HCT116 (cell line): ENCODE data around the gene GHR. TPM values are rescaled to one million over a fixed set of nuclear protein-coding genes. Genes with fewer than 3 reads are reported as not detected.

Source experiments
- ATAC-seq: fragments of 200-7000 bp; cut with Tn5 transposase; 2 replicates; pipeline ENCODE4 v1.9.1; 2020; ENCODE audit warnings: mild to moderate bottlenecking, moderate library complexity
- BruUV-seq: library from RNA; stranded (reverse); fragments of 400-500 nt; replicated peaks from 2 replicates; lab custom pipeline; 2021; lab: Mats Ljungman, UMichigan
- CTCF ChIA-PET: fragments of 300-600 bp; sonication (Branson Sonifier 250); formaldehyde crosslinking; loops from one replicate; lab custom pipeline; 2021; ENCODE audit warnings: antibody characterized with exemption; lab: Charles Lee
- POLR2A ChIA-PET: fragments of 300-600, 350-600 bp; sonication (Branson Sonifier 250); formaldehyde crosslinking; loops from one replicate; lab custom pipeline; 2021; ENCODE audit warnings: antibody characterized with exemption; lab: Charles Lee
- RAD21 ChIA-PET, 2 experiments: fragments of 300-600 bp; sonication (Branson Sonifier 250); formaldehyde crosslinking; loops; one replicate each; lab custom pipeline; 2023; ENCODE audit warnings: low total read pairs in 2 of 2; ENCODE audit not compliant: uncharacterized antibody in 2 of 2, unreplicated experiment in 2 of 2, low non-redundant PET in 1 of 2; lab: Charles Lee
- DNase-seq: peaks from one replicate; pipeline ENCODE4 v3.0.0-alpha.2; 2010; ENCODE audit warnings: low read depth, low spot score
- H2AFZ ChIP-seq: fragments of 200-600 bp; shearing (Covaris generic), sonication (generic); 2 replicates; pipeline ENCODE4 v1.6.1; 2017; ENCODE audit warnings: low read depth, mixed run types, mixed read lengths, antibody characterized with exemption, low read length; ENCODE audit not compliant: poor library complexity, severe bottlenecking
- H3K27ac ChIP-seq: 2 replicates; pipeline ENCODE4 v1.5.1; 2012; ENCODE audit warnings: low read depth, low read length
- H3K27me3 ChIP-seq: fragments of 200-600 bp; sonication (generic); 2 replicates; pipeline ENCODE4 v1.6.1; 2016; ENCODE audit warnings: mixed run types, low read length, mixed read lengths; ENCODE audit not compliant: insufficient read depth
- H3K36me3 ChIP-seq, 2 experiments: fragments of 200-500 bp in 1 of 2; fragments of 200-600 bp in 1 of 2; sonication (Bioruptor generic) in 1 of 2; sonication (generic) in 1 of 2; 2 replicates each; pipeline versions ENCODE4 v1.5.1 to v1.6.1; 2014 to 2016; ENCODE audit warnings: low read length in 2 of 2, inconsistent platforms in 1 of 2, mixed read lengths in 1 of 2, mixed run types in 1 of 2; ENCODE audit not compliant: insufficient read depth in 2 of 2, control insufficient read depth in 1 of 2
- H3K4me1 ChIP-seq, 2 experiments: fragments of 200-600 bp in 1 of 2; sonication (generic) in 1 of 2; 2 replicates each; pipeline versions ENCODE4 v1.5.1 to v1.6.1; 2012 to 2017; ENCODE audit warnings: low read length in 2 of 2, inconsistent platforms in 1 of 2, mild to moderate bottlenecking in 1 of 2, mixed read lengths in 1 of 2, mixed run types in 1 of 2, moderate library complexity in 1 of 2; ENCODE audit not compliant: insufficient read depth in 2 of 2, control insufficient read depth in 1 of 2
- H3K4me2 ChIP-seq: fragments of 200-600 bp; sonication (generic); 2 replicates; pipeline ENCODE4 v1.6.1; 2017; ENCODE audit warnings: mixed run types, low read length, mixed read lengths
- H3K4me3 ChIP-seq, 2 experiments: fragments of 200-600 bp in 1 of 2; sonication (generic) in 1 of 2; replicated peaks in 1 of 2; 2 replicates each; pipeline ENCODE4 v1.5.1; 2011 to 2016; ENCODE audit warnings: low read length in 2 of 2, control low read depth in 1 of 2, low read depth in 1 of 2, mild to moderate bottlenecking in 1 of 2, mixed read lengths in 1 of 2, mixed run types in 1 of 2
- H3K79me2 ChIP-seq: fragments of 200-600 bp; sonication (generic); 2 replicates; pipeline ENCODE4 v1.6.1; 2017; ENCODE audit warnings: mild to moderate bottlenecking, mixed run types, low read length, moderate library complexity, mixed read lengths; ENCODE audit not compliant: insufficient read depth
- H3K9ac ChIP-seq: fragments of 200-600 bp; sonication (generic); 2 replicates; pipeline ENCODE4 v1.6.1; 2016; ENCODE audit warnings: low read length, mixed read lengths
- H3K9me2 ChIP-seq: fragments of 200-600 bp; sonication (generic), shearing (Covaris generic); 2 replicates; pipeline ENCODE4 v1.6.1; 2017; ENCODE audit warnings: mixed run types, mild to moderate bottlenecking, moderate library complexity; ENCODE audit not compliant: insufficient read depth
- H3K9me3 ChIP-seq, 2 experiments: fragments of 200-500 bp in 1 of 2; fragments of 200-600 bp in 1 of 2; sonication (Bioruptor generic) in 1 of 2; sonication (generic) in 1 of 2; 2 replicates each; pipeline ENCODE4 v1.6.1; 2014 to 2017; ENCODE audit warnings: low read length in 2 of 2, mixed read lengths in 2 of 2, inconsistent platforms in 1 of 2, low read depth in 1 of 2, mild to moderate bottlenecking in 1 of 2, mixed run types in 1 of 2, moderate library complexity in 1 of 2; ENCODE audit not compliant: control insufficient read depth in 1 of 2, insufficient read depth in 1 of 2
- H4K20me1 ChIP-seq: fragments of 200-600 bp; sonication (generic), shearing (Covaris generic); 2 replicates; pipeline ENCODE4 v1.6.1; 2017; ENCODE audit warnings: mixed run types, mild to moderate bottlenecking, moderate library complexity; ENCODE audit not compliant: insufficient read depth
- CBX3 ChIP-seq: IDR thresholded peaks from 2 replicates; pipeline ENCODE4 v1.6.1; 2012; ENCODE audit warnings: low read depth
- CEBPB ChIP-seq: IDR thresholded peaks from 2 replicates; pipeline ENCODE4 v1.6.1; 2012; ENCODE audit warnings: low read depth
- EZH2 ChIP-seq: fragments of 200-600 bp; sonication (generic); IDR thresholded peaks from 2 replicates; pipeline ENCODE4 v1.6.1; 2017; ENCODE audit warnings: antibody characterized with exemption, mixed run types
- EZH2phosphoT487 ChIP-seq: fragments of 200-600 bp; IDR thresholded peaks from 2 replicates; pipeline ENCODE4 v1.6.1; 2018; ENCODE audit warnings: antibody characterized with exemption, borderline replicate concordance
- POLR2AphosphoS5 ChIP-seq: IDR thresholded peaks from 2 replicates; pipeline ENCODE4 v1.6.1; 2011; ENCODE audit warnings: mild to moderate bottlenecking, low read depth, low read length, moderate library complexity
- RAD21 ChIP-seq: IDR thresholded peaks from 2 replicates; pipeline ENCODE4 v1.6.1; 2012; ENCODE audit warnings: low read depth, mild to moderate bottlenecking
- REST ChIP-seq: IDR thresholded peaks from 2 replicates; pipeline ENCODE4 v1.6.1; 2012; ENCODE audit warnings: low read depth
- SIN3A ChIP-seq: IDR thresholded peaks from 2 replicates; pipeline ENCODE4 v1.6.1; 2012; ENCODE audit warnings: low read depth
- ZBTB33 ChIP-seq: IDR thresholded peaks from 2 replicates; pipeline ENCODE4 v1.6.1; 2011; ENCODE audit warnings: mild to moderate bottlenecking, low read length, moderate library complexity; ENCODE audit not compliant: insufficient replicate concordance; ENCODE audit errors: extremely low read depth
- ZFX ChIP-seq: fragments of 450-650 bp; IDR thresholded peaks from 2 replicates; pipeline ENCODE4 v1.6.1; 2017
- ZNF274 ChIP-seq: fragments of 200-500 bp; sonication (Bioruptor generic); IDR thresholded peaks from 2 replicates; pipeline ENCODE4 v1.6.1; 2014; ENCODE audit warnings: mild to moderate bottlenecking, low read depth, low read length, inconsistent platforms
- intact Hi-C: fragments of 100-400 bp; cut with micrococcal nuclease; formaldehyde crosslinking; loops from 2 replicates; pipeline ENCODE4 v1.10.0; 2022
- total RNA-seq: library from RNA; stranded (reverse); gene quantifications from one replicate; pipeline ENCODE4 v1.2.1, GENCODE V29; 2021; ENCODE audit not compliant: unreplicated experiment
- TF ChIP-seq, protein P1 (sequence below), 3 experiments: fragments of 200-600 bp in 1 of 3; sonication (generic) in 1 of 3; IDR thresholded peaks in 2 of 3; conservative IDR thresholded peaks in 1 of 3; 2 replicates each; pipeline ENCODE4 v1.5.1; 2012 to 2017; ENCODE audit warnings: low read depth in 2 of 3, low read length in 2 of 3, antibody characterized with exemption in 1 of 3, borderline replicate concordance in 1 of 3, control low read depth in 1 of 3, mild to moderate bottlenecking in 1 of 3, mixed read lengths in 1 of 3, mixed run types in 1 of 3, moderate library complexity in 1 of 3; ENCODE audit not compliant: insufficient read depth in 1 of 3
- TF ChIP-seq, protein P2 (sequence below): IDR thresholded peaks from 2 replicates; pipeline ENCODE4 v1.6.1; 2012

GHR gene
- total RNA-seq, 1 experiment from 2014 or later: not detected

GRCh38 chr5:42506662-42507061, 83.4 kb downstream of the GHR start:
- H3K4me2 ChIP-seq: no peak overlapping the region
- no TSS peak for BruUV-seq
- H3K36me3 ChIP-seq: no peaks in the 10 kb centered on the region
- intact Hi-C loops: no loop called here
- no peaks in the 10 kb centered on the region for H3K27me3 ChIP-seq
- no peaks in the 10 kb centered on the region for H3K9me3 ChIP-seq
- H3K27ac ChIP-seq: no peak overlapping the region
- H3K79me2 ChIP-seq: no peaks in the 10 kb centered on the region
- TF ChIP-seq ZNF274: no peak
- TF ChIP-seq CEBPB: no peak
- TF ChIP-seq, protein P1, sequence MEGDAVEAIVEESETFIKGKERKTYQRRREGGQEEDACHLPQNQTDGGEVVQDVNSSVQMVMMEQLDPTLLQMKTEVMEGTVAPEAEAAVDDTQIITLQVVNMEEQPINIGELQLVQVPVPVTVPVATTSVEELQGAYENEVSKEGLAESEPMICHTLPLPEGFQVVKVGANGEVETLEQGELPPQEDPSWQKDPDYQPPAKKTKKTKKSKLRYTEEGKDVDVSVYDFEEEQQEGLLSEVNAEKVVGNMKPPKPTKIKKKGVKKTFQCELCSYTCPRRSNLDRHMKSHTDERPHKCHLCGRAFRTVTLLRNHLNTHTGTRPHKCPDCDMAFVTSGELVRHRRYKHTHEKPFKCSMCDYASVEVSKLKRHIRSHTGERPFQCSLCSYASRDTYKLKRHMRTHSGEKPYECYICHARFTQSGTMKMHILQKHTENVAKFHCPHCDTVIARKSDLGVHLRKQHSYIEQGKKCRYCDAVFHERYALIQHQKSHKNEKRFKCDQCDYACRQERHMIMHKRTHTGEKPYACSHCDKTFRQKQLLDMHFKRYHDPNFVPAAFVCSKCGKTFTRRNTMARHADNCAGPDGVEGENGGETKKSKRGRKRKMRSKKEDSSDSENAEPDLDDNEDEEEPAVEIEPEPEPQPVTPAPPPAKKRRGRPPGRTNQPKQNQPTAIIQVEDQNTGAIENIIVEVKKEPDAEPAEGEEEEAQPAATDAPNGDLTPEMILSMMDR (IDR thresholded peaks at IDR 0.05 in 2 of 3, conservative IDR thresholded peaks at IDR 0.05 in 1 of 3; ENCODE audit: borderline replicate concordance in 1 of 3, insufficient read depth in 1 of 3, low read depth in 2 of 3, low read length in 2 of 3): no peak
- TF ChIP-seq, protein P2, sequence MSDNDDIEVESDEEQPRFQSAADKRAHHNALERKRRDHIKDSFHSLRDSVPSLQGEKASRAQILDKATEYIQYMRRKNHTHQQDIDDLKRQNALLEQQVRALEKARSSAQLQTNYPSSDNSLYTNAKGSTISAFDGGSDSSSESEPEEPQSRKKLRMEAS: no peak
- TF ChIP-seq ZBTB33: no peak
- no peak for TF ChIP-seq EZH2phosphoT487
- no peak for TF ChIP-seq ZFX
- TF ChIP-seq POLR2AphosphoS5: no peak
- TF ChIP-seq CBX3: no peak
- no peak for TF ChIP-seq REST
- TF ChIP-seq EZH2: no peak
- TF ChIP-seq SIN3A: no peak
- no peak for TF ChIP-seq RAD21
- POLR2A ChIA-PET: no interaction called here
- ATAC-seq: no peak
- H3K4me3 ChIP-seq: no peak overlapping the region
- DNase-seq: no peak
- RAD21 ChIA-PET: no interaction called here
- H2AFZ ChIP-seq: no peak overlapping the region
- no peaks in the 10 kb centered on the region for H3K4me1 ChIP-seq
- CTCF ChIA-PET: no interaction called here
- no peak overlapping the region for H3K9ac ChIP-seq
- H3K9me2 ChIP-seq: no peaks in the 10 kb centered on the region
- no peaks in the 10 kb centered on the region for H4K20me1 ChIP-seq
